ENCODE measurements around the gene TBC1D9B. TPM values are rescaled to one million over a fixed set of nuclear protein-coding genes. Genes with fewer than 3 reads are reported as not detected.
A peak's percentile ranks its signal among the peaks of the same experiment; 100 is the strongest.

The TBC1D9B gene
- total RNA-seq, 4 donors from 2014 or later = 56.1 to 65.9 (median 62.7) TPM

DNA sequence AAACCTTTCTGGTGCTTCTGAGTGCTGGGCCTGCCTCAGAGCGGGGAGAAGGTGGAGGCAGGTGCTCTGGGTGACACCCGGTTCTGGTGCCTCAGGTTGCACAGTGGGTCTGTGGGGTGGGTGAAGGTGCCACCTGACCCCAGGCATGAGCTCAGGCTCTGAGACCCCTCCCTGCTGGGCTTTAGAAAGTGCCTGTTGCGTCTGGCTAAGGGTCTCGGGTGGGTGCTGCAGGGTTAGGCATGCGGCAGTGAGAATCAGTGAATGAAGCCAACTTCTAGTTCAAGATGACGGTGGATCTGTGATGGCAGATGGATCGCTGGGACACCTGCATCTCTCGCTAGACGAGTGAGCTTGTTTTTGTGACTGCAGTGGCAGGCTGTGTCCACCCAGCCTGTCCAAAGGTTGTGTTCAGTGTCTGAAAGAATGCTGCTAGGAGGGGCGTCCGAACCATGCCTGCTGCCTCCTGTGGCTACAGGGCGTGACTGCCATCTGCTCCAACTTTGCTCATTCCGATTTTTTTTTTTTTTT is 82.0 kb downstream of the TBC1D9B start:
- H3K27ac ChIP-seq = peak overlapping the region in 3 of 4 donors; percentile 12 to 100 (median 53)
- H3K4me3 ChIP-seq = no peak overlapping the region
- H3K4me1 ChIP-seq = peaks cover 56 to 60% of the 10 kb centered on the region in 2 donors
- no peaks in the 10 kb centered on the region for H3K9me3 ChIP-seq
- DNase-seq (no peak), ATAC-seq (no peak)
- TF ChIP-seq POLR2A (IDR thresholded peaks at IDR 0.05) (no peak), CTCF (IDR thresholded peaks at IDR 0.05 in 4 of 5, conservative IDR thresholded peaks at IDR 0.05 in 1 of 5) (no peak)
- peaks cover 11 to 88% of the 10 kb centered on the region in 2 donors for H3K36me3 ChIP-seq
- intact Hi-C loops (cut with DNase I; ENCODE audit: low total_unique reads) (no loop called here), in situ Hi-C loops (cut with MboI; ENCODE audit: low sequenced_read_pairs in 4 of 4) (no loop called here)
- no peaks in the 10 kb centered on the region for H3K27me3 ChIP-seq

DNA sequence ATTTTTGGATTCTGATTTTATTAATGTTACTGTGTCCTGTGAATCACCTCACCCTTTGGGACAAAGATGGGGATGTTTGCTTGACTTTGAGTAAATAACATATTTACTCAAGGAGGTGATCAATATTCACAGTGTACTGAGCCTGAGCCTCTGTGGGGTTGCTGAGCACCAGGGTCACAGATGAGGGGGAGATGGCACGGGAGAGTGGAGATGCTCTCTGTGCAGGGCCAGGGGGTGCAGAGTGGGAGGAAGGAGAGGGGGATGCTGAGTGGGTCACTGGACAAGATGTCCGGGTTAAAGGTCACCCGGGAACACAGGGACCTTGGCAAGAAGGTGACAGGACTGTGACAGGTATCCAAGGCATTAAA is 83.0 kb downstream of the TBC1D9B start:
- H3K4me1 ChIP-seq = peaks cover 58 to 63% of the 10 kb centered on the region in 2 donors
- no peak overlapping the region for H3K4me3 ChIP-seq
- in situ Hi-C loops (cut with MboI; ENCODE audit: low sequenced_read_pairs in 4 of 4) = no loop called here
- intact Hi-C loops (cut with DNase I; ENCODE audit: low total_unique reads) = no loop called here
- H3K36me3 ChIP-seq = peaks cover 11 to 78% of the 10 kb centered on the region in 2 donors
- ATAC-seq (no peak), DNase-seq (no peak)
- no peaks in the 10 kb centered on the region for H3K27me3 ChIP-seq
- peak overlapping the region in 3 of 4 donors; percentile 95 to 100 (median 98) for H3K27ac ChIP-seq
- TF ChIP-seq POLR2A (IDR thresholded peaks at IDR 0.05) (no peak), CTCF (IDR thresholded peaks at IDR 0.05 in 4 of 5, conservative IDR thresholded peaks at IDR 0.05 in 1 of 5) (no peak)
- H3K9me3 ChIP-seq = no peaks in the 10 kb centered on the region

GRCh38 chr5:179823937-179824744 is 83.6 kb downstream of the TBC1D9B start:
- Histone ChIP-seq H3K4me1 (peaks cover 62 to 67% of the 10 kb centered on the region in 2 donors), H3K4me3 (peak overlapping the region in 3 of 4 donors; percentile 18 to 90 (median 89)), H3K36me3 (peaks cover 10 to 72% of the 10 kb centered on the region in 2 donors), H3K27me3 (no peaks in the 10 kb centered on the region), H3K27ac (peak overlapping the region; percentile 95 to 100 (median 99)), H3K9me3 (no peaks in the 10 kb centered on the region)
- DNase-seq = no peak
- in situ Hi-C loops (cut with MboI; ENCODE audit: low sequenced_read_pairs in 4 of 4) (no loop called here), intact Hi-C loops (cut with DNase I; ENCODE audit: low total_unique reads) (no loop called here)
- ATAC-seq = no peak
- TF ChIP-seq CTCF (IDR thresholded peaks at IDR 0.05 in 4 of 5, conservative IDR thresholded peaks at IDR 0.05 in 1 of 5) (no peak), POLR2A (IDR thresholded peaks at IDR 0.05) (no peak)

GRCh38 chr5:179822444-179822990 is 85.2 kb downstream of the TBC1D9B start:
- ATAC-seq = no peak
- peak overlapping the region; percentile 89 to 97 (median 94) for H3K4me3 ChIP-seq

More at GRCh38 chr5:179822444-179822990, 85.2 kb downstream of the TBC1D9B start:
- TF ChIP-seq POLR2A (IDR thresholded peaks at IDR 0.05) = no peak
- TF ChIP-seq CTCF (IDR thresholded peaks at IDR 0.05 in 4 of 5, conservative IDR thresholded peaks at IDR 0.05 in 1 of 5) = no peak
- H3K27ac ChIP-seq = peak overlapping the region; percentile 95 to 100 (median 99)
- in situ Hi-C loops (cut with MboI; ENCODE audit: low sequenced_read_pairs in 4 of 4) (no loop called here), intact Hi-C loops (cut with DNase I; ENCODE audit: low total_unique reads) (no loop called here)
- H3K36me3 ChIP-seq = peaks cover 0 to 56% of the 10 kb centered on the region in 2 donors
- peaks cover 65 to 66% of the 10 kb centered on the region in 2 donors for H3K4me1 ChIP-seq
- H3K27me3 ChIP-seq = no peaks in the 10 kb centered on the region
- DNase-seq = peak in 1 of 2 donors; percentile 13
- H3K9me3 ChIP-seq = no peaks in the 10 kb centered on the region

All from gastrocnemius medialis (tissue), 4 donors.